WTC11 (cell line): ENCODE measurements around the gene GPC6. TPM values are rescaled to one million over a fixed set of nuclear protein-coding genes. Genes with fewer than 3 reads are reported as not detected.

Source experiments
- ATAC-seq: fragments of 200-7000 bp; cut with Tn5 transposase; 2 replicates; pipeline ENCODE4 v1.10.0; 2021; ENCODE audit warnings: mild to moderate bottlenecking, moderate library complexity
- CTCF ChIA-PET: fragments of 300-600 bp; sonication (Branson Sonifier 250); formaldehyde crosslinking; loops from one replicate; lab custom pipeline; 2021; ENCODE audit warnings: antibody characterized with exemption; lab: Charles Lee
- POLR2A ChIA-PET: fragments of 350-600 bp; sonication (Branson Sonifier 250); formaldehyde crosslinking; loops from one replicate; lab custom pipeline; 2021; ENCODE audit warnings: antibody characterized with exemption; lab: Charles Lee
- DNase-seq: peaks from one replicate; pipeline ENCODE4 v3.0.0; 2021; ENCODE audit warnings: low spot score
- H3K27ac Mint-ChIP-seq: 2 replicates; pipeline ENCODE4 v1.8.0; 2021; ENCODE audit warnings: mixed read lengths
- H3K27me3 Mint-ChIP-seq: 2 replicates; pipeline ENCODE4 v1.8.0; 2021; ENCODE audit warnings: low read depth, mild to moderate bottlenecking, moderate library complexity, mixed read lengths
- H3K36me3 Mint-ChIP-seq: 2 replicates; pipeline ENCODE4 v1.8.0; 2021; ENCODE audit warnings: mixed read lengths
- H3K4me1 Mint-ChIP-seq: 2 replicates; pipeline ENCODE4 v1.8.0; 2022; ENCODE audit warnings: mixed read lengths
- H3K4me3 Mint-ChIP-seq: 2 replicates; pipeline ENCODE4 v1.8.0; 2021; ENCODE audit warnings: mild to moderate bottlenecking, moderate library complexity, mixed read lengths
- H3K9me3 Mint-ChIP-seq: 2 replicates; pipeline ENCODE4 v1.8.0; 2021; ENCODE audit warnings: mixed read lengths
- ATF1 ChIP-seq: sonication (generic); formaldehyde crosslinking; IDR thresholded peaks from 2 replicates; pipeline ENCODE4 v1.8.1; 2023; ENCODE audit warnings: mild to moderate bottlenecking, moderate library complexity, missing genetic modification reagents
- CREB1 ChIP-seq: sonication (generic); formaldehyde crosslinking; IDR thresholded peaks from 2 replicates; pipeline ENCODE4 v1.8.0; 2023; ENCODE audit warnings: mild to moderate bottlenecking, missing genetic modification reagents
- FOXK1 ChIP-seq: sonication (generic); formaldehyde crosslinking; IDR thresholded peaks from 2 replicates; pipeline ENCODE4 v1.8.0; 2022; ENCODE audit warnings: mild to moderate bottlenecking, moderate library complexity, missing genetic modification reagents
- FOXP1 ChIP-seq: sonication (generic); formaldehyde crosslinking; IDR thresholded peaks from 2 replicates; pipeline ENCODE4 v1.8.0; 2022; ENCODE audit warnings: missing genetic modification reagents, mild to moderate bottlenecking, moderate library complexity, borderline replicate concordance
- KAT7 ChIP-seq: sonication (generic); formaldehyde crosslinking; IDR thresholded peaks from 2 replicates; pipeline ENCODE4 v1.8.1; 2023; ENCODE audit warnings: missing genetic modification reagents, mild to moderate bottlenecking, borderline replicate concordance
- NR2C2 ChIP-seq: sonication (generic); formaldehyde crosslinking; IDR thresholded peaks from 2 replicates; pipeline ENCODE4 v1.8.0; 2022; ENCODE audit warnings: mild to moderate bottlenecking, missing genetic modification reagents
- SP1 ChIP-seq: sonication (generic); formaldehyde crosslinking; conservative IDR thresholded peaks from 2 replicates; pipeline ENCODE4 v1.8.1; 2022; ENCODE audit warnings: missing genetic modification reagents
- TEAD1 ChIP-seq: sonication (generic); formaldehyde crosslinking; IDR thresholded peaks from 2 replicates; pipeline ENCODE4 v1.8.0; 2022; ENCODE audit warnings: mild to moderate bottlenecking, missing genetic modification reagents
- USF1 ChIP-seq: sonication (generic); formaldehyde crosslinking; IDR thresholded peaks from 2 replicates; pipeline ENCODE4 v1.8.0; 2022; ENCODE audit warnings: mild to moderate bottlenecking, missing genetic modification reagents
- ZBTB21 ChIP-seq: sonication (generic); formaldehyde crosslinking; IDR thresholded peaks from 2 replicates; pipeline ENCODE4 v1.8.1; 2023; ENCODE audit warnings: mild to moderate bottlenecking, missing genetic modification reagents, borderline replicate concordance
- ZNF138 ChIP-seq: sonication (generic); formaldehyde crosslinking; conservative IDR thresholded peaks from 2 replicates; pipeline ENCODE4 v1.8.1; 2022; ENCODE audit warnings: mild to moderate bottlenecking, moderate library complexity, missing genetic modification reagents
- ZNF232 ChIP-seq: sonication (generic); formaldehyde crosslinking; IDR thresholded peaks from 2 replicates; pipeline ENCODE4 v1.8.0; 2022; ENCODE audit warnings: mild to moderate bottlenecking, missing genetic modification reagents
- ZNF317 ChIP-seq: sonication (generic); formaldehyde crosslinking; IDR thresholded peaks from 2 replicates; pipeline ENCODE4 v1.8.1; 2023; ENCODE audit warnings: low read depth, mild to moderate bottlenecking, moderate library complexity, missing genetic modification reagents, borderline replicate concordance
- total RNA-seq: library from RNA; stranded (reverse); gene quantifications from 3 replicates; pipeline ENCODE4 v1.2.3, GENCODE V29; 2021
- TF ChIP-seq, protein P1 (sequence below): fragments of 250-450 bp; sonication (Bioruptor Pico); IDR thresholded peaks from 2 replicates; pipeline ENCODE4 v1.9.0; 2021; ENCODE audit warnings: mild to moderate bottlenecking
- TF ChIP-seq, protein P2 (sequence below): sonication (generic); formaldehyde crosslinking; IDR thresholded peaks from 2 replicates; pipeline ENCODE4 v1.8.0; 2023; ENCODE audit warnings: missing genetic modification reagents, mild to moderate bottlenecking, borderline replicate concordance
- TF ChIP-seq, protein P3 (sequence below): sonication (generic); formaldehyde crosslinking; IDR thresholded peaks from 2 replicates; pipeline ENCODE4 v1.8.0; 2022; ENCODE audit warnings: mild to moderate bottlenecking, missing genetic modification reagents
- TF ChIP-seq, protein P4 (sequence below): sonication (generic); formaldehyde crosslinking; IDR thresholded peaks from 2 replicates; pipeline ENCODE4 v1.8.1; 2022; ENCODE audit warnings: mild to moderate bottlenecking, moderate library complexity, missing genetic modification reagents
- TF ChIP-seq, protein P5 (sequence below): sonication (generic); formaldehyde crosslinking; IDR thresholded peaks from 2 replicates; pipeline ENCODE4 v1.8.0; 2023; ENCODE audit warnings: mild to moderate bottlenecking, missing genetic modification reagents

The GPC6 gene
- total RNA-seq, 1 experiment from 2014 or later, result 19.5 TPM

GRCh38 chr13:93425411-93425810 lies 198.8 kb downstream of the GPC6 start:
- Mint-ChIP-seq H3K4me1 (peaks cover 18% of the 10 kb centered on the region), H3K36me3 (peaks cover 8% of the 10 kb centered on the region), H3K27ac (no peak overlapping the region), H3K27me3 (no peaks in the 10 kb centered on the region), H3K4me3 (no peak overlapping the region), H3K9me3 (peaks cover 4% of the 10 kb centered on the region)
- ATAC-seq, result no peak
- no peak for DNase-seq
- POLR2A ChIA-PET, result no interaction called here
- TF ChIP-seq ZNF317 (CRISPR knock-in tag), result no peak
- no peak for TF ChIP-seq FOXP1 (CRISPR knock-in tag)
- TF ChIP-seq NR2C2 (CRISPR knock-in tag), result no peak
- no peak for TF ChIP-seq CREB1 (CRISPR knock-in tag)
- TF ChIP-seq, protein P1, sequence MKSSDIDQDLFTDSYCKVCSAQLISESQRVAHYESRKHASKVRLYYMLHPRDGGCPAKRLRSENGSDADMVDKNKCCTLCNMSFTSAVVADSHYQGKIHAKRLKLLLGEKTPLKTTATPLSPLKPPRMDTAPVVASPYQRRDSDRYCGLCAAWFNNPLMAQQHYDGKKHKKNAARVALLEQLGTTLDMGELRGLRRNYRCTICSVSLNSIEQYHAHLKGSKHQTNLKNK (CRISPR knock-in tag), result no peak
- TF ChIP-seq TEAD1 (CRISPR knock-in tag), result no peak
- no peak for TF ChIP-seq ZBTB21 (CRISPR knock-in tag)
- TF ChIP-seq, protein P2, sequence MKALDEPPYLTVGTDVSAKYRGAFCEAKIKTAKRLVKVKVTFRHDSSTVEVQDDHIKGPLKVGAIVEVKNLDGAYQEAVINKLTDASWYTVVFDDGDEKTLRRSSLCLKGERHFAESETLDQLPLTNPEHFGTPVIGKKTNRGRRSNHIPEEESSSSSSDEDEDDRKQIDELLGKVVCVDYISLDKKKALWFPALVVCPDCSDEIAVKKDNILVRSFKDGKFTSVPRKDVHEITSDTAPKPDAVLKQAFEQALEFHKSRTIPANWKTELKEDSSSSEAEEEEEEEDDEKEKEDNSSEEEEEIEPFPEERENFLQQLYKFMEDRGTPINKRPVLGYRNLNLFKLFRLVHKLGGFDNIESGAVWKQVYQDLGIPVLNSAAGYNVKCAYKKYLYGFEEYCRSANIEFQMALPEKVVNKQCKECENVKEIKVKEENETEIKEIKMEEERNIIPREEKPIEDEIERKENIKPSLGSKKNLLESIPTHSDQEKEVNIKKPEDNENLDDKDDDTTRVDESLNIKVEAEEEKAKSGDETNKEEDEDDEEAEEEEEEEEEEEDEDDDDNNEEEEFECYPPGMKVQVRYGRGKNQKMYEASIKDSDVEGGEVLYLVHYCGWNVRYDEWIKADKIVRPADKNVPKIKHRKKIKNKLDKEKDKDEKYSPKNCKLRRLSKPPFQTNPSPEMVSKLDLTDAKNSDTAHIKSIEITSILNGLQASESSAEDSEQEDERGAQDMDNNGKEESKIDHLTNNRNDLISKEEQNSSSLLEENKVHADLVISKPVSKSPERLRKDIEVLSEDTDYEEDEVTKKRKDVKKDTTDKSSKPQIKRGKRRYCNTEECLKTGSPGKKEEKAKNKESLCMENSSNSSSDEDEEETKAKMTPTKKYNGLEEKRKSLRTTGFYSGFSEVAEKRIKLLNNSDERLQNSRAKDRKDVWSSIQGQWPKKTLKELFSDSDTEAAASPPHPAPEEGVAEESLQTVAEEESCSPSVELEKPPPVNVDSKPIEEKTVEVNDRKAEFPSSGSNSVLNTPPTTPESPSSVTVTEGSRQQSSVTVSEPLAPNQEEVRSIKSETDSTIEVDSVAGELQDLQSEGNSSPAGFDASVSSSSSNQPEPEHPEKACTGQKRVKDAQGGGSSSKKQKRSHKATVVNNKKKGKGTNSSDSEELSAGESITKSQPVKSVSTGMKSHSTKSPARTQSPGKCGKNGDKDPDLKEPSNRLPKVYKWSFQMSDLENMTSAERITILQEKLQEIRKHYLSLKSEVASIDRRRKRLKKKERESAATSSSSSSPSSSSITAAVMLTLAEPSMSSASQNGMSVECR, result no peak
- TF ChIP-seq KAT7 (CRISPR knock-in tag), result no peak
- no peak for TF ChIP-seq ZNF138 (CRISPR knock-in tag)
- no peak for TF ChIP-seq ZNF232 (CRISPR knock-in tag)
- TF ChIP-seq USF1 (CRISPR knock-in tag), result no peak
- TF ChIP-seq, protein P3, sequence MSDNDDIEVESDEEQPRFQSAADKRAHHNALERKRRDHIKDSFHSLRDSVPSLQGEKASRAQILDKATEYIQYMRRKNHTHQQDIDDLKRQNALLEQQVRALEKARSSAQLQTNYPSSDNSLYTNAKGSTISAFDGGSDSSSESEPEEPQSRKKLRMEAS (CRISPR knock-in tag), result no peak
- TF ChIP-seq SP1, result no peak
- TF ChIP-seq, protein P4, sequence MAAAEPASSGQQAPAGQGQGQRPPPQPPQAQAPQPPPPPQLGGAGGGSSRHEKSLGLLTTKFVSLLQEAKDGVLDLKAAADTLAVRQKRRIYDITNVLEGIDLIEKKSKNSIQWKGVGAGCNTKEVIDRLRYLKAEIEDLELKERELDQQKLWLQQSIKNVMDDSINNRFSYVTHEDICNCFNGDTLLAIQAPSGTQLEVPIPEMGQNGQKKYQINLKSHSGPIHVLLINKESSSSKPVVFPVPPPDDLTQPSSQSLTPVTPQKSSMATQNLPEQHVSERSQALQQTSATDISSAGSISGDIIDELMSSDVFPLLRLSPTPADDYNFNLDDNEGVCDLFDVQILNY (CRISPR knock-in tag), result no peak
- TF ChIP-seq, protein P5, sequence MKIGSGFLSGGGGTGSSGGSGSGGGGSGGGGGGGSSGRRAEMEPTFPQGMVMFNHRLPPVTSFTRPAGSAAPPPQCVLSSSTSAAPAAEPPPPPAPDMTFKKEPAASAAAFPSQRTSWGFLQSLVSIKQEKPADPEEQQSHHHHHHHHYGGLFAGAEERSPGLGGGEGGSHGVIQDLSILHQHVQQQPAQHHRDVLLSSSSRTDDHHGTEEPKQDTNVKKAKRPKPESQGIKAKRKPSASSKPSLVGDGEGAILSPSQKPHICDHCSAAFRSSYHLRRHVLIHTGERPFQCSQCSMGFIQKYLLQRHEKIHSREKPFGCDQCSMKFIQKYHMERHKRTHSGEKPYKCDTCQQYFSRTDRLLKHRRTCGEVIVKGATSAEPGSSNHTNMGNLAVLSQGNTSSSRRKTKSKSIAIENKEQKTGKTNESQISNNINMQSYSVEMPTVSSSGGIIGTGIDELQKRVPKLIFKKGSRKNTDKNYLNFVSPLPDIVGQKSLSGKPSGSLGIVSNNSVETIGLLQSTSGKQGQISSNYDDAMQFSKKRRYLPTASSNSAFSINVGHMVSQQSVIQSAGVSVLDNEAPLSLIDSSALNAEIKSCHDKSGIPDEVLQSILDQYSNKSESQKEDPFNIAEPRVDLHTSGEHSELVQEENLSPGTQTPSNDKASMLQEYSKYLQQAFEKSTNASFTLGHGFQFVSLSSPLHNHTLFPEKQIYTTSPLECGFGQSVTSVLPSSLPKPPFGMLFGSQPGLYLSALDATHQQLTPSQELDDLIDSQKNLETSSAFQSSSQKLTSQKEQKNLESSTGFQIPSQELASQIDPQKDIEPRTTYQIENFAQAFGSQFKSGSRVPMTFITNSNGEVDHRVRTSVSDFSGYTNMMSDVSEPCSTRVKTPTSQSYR (CRISPR knock-in tag), result no peak
- no peak for TF ChIP-seq FOXK1 (CRISPR knock-in tag)
- TF ChIP-seq ATF1 (CRISPR knock-in tag), result no peak
- CTCF ChIA-PET, result no interaction called here
